Limb (tissue), 2 donors: ENCODE measurements around the gene ALLC.
"Not testable (repeated sequence)": the region's sequence is repeated elsewhere in the genome, so short reads cannot be mapped to it uniquely, and the experiment has no call there.

Experiments used
- DNase-seq, 2 donors: peaks; one replicate each; pipeline ENCODE4 v3.0.0-alpha.2; 2016; ENCODE audit errors: extremely low spot score in 2 of 2

Gene ALLC

DNA sequence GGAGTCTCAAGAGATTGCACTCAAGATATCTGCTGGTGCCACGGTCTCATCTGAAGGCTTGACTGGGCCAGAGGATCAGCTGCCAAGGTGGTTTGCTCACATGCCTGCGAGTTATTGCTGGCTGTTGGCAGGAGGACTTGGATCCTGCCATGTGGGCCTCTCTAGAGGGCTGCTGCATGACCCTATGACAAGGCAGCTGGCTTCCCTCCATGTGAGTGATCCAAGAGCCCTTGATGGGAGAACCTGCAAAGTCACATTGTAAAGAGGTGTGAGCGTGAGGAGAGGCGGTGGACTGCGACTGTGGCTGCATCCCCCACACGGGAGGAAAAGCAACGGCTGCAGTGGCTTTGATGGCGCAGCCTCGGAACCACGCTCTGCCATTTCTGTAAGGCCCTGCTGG lies 4.0 kb upstream of the ALLC start:
- DNase-seq, result no peak

DNA sequence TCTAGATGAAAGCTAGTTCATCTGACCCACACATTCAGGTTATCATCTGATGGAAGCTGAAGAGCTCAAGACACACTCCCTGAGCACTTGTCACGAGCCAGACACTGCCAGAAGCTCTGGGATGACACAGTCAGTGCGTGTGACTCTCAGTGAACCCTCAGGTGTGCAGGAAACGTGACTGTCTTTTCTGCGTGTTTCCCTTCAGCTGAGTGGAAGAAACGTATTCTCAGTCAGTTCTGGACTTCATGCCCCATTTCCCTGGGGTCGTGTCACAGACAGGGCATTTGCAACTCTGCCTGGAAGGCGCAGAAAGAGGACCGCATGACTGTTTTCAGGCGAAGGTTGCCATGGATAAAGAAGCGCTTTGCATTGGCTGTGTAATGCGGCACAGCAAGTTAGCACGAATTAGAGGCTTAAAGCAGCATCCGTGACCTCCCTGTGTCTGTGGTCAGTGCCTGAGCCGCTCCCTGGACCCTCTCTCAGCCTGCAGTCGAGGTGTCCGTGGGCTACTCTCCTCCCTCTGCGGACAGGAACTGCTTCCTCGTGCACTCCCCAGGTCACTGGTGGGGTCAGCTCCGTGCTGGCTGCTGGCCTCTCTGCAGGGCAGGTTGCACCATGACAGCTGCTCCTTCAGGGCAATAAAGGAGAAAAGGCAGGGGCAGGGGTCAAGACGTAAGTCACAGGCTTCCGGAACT lies 3.3 kb upstream of the ALLC start:
- DNase-seq, result no peak

DNA sequence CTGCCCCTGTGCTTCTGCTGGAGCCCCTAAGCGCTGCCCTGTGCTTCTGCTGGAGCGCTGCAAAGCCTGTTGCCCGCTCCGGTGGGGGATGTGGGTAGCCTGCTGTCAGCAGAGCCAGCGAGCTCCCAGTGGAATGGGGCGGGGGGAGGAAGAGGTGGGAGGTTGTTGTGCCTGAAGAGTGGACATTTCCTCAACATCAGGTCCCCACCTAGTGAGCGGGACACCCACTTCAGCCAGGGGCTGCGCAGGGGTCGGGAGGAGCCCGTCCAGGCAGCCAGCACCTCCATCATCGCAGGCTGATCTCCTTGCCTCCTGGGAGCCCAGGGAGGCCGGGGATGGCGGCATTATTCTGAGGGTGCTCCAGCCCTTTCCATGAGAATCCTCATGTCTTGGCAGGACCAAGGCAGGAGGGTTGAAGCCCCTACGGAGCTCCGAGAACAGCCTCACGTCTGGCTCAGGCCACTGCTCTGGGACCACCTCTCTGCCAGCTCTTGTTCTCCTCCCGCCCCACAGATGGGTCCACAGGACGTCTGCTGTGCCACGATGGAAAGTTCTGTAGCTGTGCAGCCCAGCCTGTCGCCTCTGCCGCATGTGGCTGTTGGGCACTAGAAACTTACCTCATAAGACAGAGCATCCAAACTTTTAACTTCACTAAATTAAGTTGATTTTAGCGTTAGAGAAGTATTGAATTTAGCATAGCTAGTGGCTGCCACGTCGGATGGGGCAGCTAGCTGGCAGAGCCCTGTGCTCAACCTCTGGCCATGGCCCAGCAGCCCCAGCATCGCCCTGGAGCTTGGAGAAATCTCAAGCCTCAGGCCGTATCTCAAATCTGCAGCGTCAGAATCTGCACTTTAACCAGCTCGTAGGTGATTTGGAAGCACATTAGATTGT lies 1.9 kb upstream of the ALLC start:
- no peak for DNase-seq

DNA sequence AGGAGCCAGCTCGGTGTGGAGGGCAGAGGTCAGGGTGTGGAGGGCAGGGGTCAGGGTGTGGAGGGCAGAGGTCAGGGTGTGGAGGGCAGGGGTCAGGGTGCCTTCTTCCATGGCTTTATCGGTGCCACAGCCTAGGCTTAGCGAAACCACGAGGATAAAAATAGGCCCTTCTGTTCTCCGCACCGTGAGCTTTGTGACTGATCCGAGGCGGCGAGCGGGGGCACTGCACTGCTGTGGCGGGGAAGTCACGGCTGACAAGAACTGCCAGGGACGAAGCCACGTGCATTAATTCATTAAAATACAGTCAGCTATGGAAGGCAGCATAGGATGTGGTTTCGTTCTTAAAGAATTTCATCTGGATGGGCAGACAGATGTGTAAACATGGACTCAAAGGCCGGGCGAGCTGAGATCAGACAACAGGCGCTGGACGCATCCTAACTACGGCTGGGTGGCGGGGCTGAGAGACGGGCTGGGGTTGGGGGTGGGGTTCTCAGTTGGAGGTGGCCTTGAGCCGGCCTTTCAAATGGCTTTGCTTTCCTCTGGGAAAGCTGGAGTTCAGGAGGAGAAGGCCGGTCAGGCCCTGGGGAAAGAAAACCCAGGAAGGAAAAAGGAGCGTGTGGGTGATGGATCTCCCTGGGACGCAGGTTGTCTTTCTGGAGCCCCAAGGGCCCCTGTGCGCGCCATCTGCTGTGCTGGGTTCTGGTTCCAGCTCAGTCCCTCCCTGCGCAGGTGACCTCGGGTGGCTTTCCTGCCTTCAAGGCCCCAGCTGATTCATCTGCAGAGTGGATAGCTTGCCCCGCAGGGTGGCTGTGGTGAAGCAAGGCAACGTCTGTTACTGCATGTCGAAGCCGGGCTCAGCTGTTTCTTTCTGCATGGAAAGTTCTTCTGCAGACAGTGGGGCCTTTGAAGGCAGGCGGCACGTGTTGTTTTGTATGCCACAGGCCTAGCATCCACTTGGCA lies 958 bp upstream of the ALLC start:
- DNase-seq, result peak; percentile 64 to 66

DNA sequence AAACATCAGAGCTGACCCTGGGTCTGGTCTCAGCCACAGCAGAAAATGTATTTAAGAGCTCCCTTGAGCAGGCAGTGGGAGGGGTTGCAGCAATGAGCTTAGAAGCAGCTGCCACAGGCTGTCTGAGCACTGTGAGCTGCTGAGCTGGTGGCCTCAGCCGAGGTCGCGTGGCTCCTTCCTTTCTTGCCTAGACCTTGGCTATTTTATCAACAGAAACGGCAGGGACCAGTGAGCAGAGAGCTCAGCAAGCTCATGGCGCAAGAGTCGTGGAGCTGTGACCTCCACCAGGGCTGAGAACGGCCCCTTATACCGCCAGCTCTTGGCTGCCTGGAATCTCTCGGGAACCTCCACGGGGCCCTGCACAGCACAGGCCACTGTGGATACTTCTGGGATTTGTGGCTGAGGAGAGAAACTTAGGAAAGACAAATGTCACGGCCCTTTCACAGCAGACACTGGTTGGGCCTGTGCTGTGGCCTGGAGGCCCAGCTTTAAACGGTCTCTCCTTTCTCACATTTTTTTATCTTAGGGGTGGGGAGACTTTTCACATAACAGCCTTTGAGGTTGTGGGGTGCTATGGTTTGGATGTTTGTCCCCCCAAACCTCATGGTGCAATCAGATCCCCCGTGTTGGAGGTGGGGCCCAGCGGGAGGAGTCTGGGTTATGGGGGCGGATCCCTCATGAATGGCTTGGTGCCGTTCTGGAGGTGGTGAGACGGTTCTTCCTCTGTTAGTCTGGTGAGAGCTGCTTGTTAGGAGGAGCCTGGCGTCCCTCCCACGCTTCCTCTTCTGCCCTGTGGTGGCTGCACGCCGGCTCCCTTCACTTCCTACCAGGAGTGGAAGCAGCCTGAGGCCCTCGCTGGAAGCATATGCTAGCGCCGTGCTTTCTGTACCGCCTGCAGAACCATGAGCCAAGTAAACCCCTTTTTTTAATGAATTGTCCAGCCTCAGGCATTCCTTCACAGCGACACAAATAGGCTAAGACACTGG lies 1.7 kb downstream of the ALLC start:
- DNase-seq, result peak; percentile 36 to 61

DNA sequence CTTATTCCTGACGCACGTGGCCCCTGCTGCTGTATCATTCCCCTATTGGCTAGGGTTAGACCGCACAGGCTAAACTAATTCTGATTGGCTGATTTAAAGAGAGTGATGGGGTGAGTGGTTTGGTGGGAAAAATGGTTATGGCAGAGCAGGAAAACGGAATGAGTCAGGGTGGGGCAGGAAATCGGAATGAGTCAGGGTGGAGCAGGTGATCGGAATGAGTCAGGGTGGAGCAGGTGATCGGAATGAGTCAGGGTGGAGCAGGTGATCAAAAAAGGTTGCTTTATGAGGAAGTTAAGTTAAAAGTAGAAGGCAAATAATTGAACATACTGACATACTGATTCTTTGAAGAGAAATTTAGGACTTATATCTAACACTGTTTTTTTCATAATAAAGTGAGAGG lies 2.6 kb downstream of the ALLC start:
- not testable (repeated sequence) for DNase-seq

DNA sequence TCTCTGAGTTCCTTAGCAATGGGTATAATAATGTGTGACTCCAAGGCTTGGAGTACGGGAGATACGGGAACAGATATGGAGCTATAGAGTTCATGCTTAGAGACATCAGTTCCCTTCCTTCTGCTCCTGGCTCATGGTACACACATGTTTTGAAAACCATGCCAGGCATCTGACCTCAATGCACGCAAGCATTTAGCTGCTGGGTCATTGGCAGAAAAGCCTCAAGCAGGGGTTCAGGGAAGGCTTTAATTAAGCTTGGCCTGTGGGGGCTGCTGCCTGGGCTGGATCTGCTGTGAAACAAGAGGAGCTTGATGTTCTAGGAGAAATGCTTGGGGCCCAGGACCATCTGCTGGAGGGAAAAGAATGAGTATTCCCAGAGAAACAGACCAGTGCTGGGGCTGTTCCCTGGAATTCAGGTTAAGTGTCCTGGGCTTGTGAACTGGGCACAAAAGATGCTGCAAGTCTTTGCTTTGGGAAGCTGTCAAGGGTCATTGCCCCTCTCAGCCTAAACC lies 3.2 kb downstream of the ALLC start:
- DNase-seq, result no peak

DNA sequence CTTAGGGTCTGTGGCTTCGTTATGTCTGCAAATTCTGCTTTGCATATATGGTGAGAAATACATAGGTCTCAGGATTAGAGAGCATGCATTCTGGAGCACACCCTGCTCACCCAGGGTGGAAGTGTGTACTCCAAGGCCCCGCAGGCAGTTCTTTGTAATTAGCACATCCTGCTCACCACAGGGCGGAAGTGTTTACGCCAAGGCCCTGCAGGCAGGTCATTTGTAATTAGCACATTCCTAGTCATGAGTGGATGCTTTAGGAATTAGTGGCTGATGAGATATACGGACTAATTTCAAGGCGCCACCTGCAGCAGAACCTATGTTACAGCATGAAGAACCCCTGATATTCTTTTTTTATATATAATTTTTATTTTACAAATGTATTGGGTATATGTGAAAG lies 4.2 kb downstream of the ALLC start:
- DNase-seq, result no peak

DNA sequence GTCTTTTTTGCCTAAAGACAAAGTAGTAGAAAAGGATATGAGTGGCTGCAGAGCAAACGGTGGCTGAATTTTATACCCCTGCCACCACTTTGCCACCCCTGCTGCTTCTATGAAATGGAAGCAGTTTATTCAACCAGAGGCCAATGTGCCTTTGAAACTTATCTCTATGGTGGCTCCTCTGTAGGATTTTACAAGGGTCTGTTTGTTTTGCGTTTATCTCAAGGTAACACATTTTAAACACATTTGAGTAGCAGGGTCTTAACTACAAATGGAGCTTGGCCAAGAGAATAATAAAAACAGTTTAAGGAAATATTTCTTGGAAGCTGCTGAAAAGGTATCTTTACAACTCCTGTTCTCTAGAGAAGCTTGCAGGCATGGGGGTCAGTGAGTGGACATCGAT lies 6.1 kb downstream of the ALLC start:
- no peak for DNase-seq

DNA sequence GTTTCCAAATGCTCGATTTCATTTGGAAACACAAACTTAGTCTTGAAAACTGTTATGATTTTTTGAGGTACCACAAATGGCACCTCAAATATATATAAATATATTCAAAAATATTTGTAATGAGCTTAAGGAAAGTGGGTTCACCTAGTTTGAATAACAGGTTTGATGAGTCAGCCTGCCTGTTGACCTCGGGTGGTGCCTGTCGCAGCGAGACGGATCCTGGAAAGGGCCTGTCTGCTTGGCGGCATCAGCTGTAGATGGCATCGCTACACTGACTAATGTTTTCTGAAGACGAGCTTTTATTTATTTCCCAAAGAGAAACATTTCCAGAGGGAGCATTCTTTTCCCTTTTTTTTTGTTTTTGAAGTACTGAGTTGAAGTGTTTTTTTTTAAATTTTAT lies 6.9 kb downstream of the ALLC start:
- DNase-seq, result no peak

DNA sequence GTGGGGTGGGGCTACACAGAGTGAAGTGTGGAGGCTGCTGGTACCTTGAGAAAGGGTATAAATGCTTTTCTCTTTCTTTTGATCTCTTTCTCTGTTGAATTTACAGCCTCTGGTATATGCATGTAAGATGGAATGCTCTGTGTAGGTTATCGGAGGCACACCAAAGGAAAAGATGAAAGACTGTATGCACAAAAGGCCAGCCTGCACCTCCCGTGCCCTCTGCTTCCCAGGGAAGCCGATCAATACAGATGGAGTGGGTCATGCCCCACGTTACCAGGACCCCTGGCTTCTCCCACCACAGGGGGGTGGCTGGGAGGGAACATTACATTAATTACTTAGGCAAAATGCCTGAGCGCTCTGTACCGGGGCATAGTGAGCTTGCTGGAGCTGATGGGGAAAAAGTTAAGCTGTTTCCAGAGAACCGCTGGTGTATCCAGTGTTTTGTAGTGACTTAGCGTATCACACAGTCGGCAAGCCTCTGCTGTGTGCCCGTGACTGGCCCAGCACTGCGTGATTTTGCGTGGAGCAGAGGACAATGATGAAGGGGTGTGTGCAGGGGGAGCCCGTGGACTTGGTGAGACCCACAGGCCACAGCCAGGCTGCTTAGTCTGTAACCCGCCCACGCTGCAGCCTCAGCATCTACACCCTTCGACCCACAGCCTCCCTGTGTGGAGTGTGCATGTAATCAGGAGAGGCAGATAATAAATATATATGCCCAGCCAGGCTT lies 8.0 kb downstream of the ALLC start:
- DNase-seq, result no peak

DNA sequence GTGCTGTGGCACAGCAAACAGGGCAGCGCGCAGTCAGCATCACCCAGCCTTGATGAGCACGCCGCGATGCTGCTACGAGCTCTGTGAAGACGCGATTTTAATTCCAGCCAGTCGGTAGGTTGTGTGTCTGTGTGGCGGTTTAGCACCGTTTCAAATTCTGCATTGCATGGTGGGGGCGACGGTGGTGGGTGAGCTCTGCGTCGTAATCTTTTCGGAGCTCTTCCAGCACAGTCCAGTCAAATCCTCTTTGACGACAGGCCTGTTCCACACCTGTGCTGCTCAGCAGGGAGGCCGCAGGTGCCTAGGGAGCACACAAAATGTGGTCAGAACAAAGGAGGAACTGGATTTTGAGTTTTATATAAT lies 8.6 kb downstream of the ALLC start:
- no peak for DNase-seq

DNA sequence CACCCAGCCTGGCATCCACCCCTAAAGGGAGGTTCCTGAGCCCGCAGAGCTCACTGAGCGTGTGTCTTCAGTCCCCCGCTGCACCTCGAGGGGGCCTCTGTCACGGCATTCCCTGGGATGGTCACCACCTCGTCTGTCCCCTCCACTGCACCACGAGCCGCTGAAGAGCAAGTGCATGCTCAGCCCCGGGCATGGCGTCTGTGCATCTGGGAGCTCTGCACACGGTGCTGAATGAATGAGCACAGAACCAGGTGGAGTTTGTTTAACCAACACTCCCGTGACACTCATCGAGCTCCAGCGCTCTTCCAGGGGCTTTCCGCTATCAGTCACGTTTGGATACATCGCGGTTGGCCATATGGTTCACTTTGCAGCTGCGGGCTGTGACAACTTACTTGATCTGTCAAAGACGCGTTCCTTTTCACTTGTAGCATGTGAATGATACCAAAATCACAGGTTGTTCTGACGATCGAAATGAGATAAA lies 9.2 kb downstream of the ALLC start:
- DNase-seq, result no peak

DNA sequence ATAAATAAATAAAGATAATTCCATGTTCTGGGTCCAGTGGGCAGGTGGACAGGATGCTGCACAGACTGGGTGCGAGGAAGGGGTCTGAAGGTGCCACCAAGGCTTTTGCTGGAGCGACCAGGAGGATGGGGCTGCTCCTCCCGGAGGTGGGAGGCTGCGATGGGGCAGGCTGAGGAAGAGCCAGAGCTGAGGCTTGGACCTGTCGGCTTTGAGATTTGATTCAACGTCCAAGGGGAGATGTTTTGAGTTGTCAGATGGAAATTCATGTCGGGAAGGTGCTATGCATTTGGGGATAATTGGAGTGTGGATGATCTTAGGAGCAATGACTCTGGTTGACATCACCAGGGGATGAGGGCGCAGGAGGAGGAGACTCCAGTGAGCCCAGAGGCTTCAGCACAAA lies 11.7 kb downstream of the ALLC start:
- no peak for DNase-seq

DNA sequence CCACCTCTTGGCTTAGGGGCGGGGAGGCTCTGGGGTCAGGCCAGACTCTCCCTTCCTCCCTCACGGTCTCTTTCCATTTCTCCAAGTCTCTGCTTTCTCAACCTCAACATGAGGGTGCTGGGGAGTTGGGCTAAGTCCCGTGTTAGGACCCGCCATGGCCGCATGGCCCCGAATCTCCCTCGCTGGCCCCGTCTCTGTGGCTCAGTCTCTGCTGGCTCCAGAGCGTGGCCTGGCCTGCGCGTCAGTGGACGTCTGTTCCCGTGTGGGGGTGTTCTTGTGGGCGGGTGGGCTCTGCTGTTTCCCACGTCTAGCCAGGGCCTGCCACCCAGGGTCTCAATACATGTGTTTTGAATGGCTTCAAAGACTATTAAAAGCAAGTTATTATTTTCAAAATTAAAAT lies 12.4 kb downstream of the ALLC start:
- no peak for DNase-seq

DNA sequence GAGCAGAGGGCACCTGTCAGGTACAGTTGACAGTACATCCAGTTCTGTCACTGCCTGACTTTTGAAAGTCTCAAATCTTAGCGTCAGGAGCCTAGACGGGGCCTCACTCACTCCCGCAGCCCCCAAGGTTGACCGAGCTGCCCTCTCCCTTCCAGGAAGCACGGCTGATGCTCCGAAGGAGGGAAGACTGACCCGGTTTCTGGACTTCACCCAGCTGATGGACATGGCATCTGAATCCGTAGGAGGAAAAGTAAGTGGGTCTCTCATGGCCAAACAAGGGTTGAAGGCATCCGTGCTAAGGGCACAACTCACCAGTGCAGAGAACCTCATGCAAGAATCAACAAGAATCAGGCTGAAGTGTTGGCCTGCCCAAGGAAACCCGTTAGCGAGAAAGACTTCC lies 12.9 kb downstream of the ALLC start:
- no peak for DNase-seq

DNA sequence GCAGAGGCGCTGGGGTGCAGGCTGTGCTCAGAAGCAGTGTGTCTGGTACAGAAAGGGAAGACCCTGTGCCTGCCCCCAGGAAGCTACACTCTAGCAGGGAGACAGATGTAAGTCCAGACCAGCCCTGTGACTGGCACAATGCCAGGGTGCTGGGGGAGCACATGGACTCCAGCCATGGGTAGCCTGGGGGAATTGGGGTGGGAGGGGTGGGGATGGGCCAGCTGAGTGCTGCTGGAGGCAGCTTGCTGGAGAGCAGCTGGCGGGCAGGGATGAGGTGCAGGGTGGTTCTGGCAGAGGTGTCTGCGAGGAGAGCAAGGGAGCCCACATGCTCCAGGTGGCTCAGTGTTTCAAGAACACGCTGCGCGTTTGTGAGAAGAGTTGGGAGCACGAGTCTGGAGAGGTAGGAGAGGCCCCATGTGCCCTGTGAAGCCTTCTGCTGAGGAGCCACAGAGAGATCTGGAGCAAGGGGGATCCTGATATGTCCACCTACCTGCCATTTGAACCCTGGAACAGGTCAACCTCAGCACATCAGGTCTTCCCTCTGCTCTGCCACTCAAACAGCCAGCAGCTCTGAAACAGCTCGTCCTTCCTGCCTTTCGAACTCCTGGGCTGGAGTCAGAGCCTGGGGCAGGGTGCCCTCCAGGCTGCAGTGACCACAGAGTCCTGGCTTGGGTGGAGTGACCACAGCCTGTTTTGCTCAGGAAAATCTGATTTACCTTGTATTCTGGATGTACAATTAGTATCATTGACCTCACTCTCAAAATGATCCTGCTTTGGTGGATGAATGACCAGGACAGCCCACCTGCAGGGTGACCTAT lies 15.1 kb downstream of the ALLC start:
- no peak for DNase-seq

DNA sequence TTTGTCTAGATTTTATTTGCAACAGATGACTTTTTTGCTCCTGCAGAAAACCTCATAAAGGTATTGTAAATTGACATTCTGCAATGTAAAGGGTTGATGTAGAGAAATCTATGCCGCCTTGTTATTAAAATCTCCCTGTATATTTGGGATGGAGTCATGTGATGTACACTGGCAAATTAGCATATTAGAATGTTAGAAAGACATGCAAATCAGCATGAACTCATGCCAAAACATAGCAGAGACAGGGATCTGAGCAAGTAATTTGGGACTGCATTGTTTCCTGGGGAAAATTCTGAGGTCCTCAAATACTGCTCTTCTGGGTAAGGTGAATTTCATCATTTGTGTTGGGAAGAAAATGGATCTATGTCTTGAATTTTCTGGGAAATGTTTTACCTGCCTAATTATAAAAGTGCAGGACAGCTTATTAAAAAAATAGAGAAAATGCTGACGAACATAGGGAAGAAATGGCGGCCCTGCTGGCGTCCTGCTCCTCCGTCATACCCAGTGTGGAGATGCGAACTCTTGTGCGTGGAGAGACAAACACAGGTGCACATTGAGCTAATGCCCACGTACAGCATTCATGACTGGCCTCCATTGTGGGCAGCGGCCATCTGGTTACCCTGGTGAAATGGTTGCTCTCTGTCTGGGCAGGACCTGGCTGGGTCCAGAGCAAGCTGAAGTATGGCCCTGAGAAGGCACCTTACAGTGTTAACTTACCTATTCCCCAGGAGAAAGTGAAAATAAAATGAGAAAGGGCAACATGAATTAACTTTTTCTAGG lies 16.3 kb downstream of the ALLC start:
- no peak for DNase-seq
